ENCODE measurements around the gene PPP2R5B.
A peak's percentile ranks its signal among the peaks of the same experiment; 100 is the strongest.

The PPP2R5B gene

GRCh38 chr11:64908766-64909165 lies 15.7 kb upstream of the PPP2R5B start:
- DNase-seq (ENCODE audit: low read depth) = no peak

GRCh38 chr11:64909653-64910343 lies 14.7 kb upstream of the PPP2R5B start:
- no peak for DNase-seq (ENCODE audit: low read depth)

DNA sequence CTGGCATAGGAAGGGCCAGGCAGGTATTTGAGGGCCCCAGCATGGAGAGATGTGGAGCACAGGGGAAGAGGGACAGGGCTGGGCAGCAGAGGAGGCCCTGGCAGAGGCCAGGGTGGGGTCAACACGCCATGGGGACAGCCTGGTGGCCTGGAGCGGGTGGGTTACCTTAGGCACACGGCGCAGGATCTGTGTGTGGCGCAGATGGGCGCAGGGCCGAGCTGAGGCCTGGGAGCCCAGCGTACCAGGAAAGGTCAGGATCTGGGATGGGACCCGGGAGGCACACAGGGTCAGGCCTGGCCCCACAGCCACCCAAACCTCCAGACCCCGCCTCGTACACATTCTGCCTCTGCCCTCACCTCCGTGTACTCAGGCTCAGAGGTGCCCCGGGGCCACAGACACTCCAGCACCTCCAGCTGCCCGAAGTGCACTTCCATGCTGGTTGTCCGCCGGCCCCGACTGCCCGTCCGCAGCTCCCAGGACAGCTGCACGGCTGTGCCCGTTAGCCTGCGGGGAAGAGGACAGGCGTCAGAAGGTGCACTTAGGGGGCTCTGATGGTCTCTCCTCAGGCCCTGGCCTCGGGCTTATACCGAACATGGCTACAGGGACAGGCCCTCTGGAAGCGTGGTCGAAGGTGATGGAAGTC lies 13.9 kb upstream of the PPP2R5B start:
- no peak for DNase-seq (ENCODE audit: low read depth)

GRCh38 chr11:64911142-64911541 lies 13.3 kb upstream of the PPP2R5B start:
- no peak for DNase-seq (ENCODE audit: low read depth)

DNA sequence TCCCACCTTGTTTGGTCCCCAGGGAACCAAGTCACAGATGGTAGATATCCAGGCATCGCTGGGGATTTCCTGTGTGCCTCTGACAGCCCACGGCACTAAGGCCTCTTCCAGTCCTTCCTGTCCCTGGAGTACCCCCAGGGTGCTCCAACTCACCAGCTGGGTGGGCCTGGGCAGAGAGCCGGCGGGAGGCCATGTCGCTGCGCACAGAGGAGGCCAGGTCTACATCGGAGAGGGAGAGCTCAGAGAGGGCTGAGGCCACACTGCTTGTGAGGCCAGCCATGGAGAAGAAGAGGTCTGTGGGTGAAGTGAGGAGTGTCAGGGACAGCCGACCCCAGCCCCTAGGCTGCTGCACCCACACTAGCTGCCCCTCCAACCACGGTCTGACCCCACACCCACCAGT lies 12.8 kb upstream of the PPP2R5B start:
- DNase-seq (ENCODE audit: low read depth) = no peak

GRCh38 chr11:64913171-64913727 lies 11.2 kb upstream of the PPP2R5B start:
- no peak for DNase-seq (ENCODE audit: low read depth)

- no peak for DNase-seq (ENCODE audit: low read depth)
These were observed 10.4 kb upstream of the PPP2R5B start for GRCh38 chr11:64914123-64914522.

DNA sequence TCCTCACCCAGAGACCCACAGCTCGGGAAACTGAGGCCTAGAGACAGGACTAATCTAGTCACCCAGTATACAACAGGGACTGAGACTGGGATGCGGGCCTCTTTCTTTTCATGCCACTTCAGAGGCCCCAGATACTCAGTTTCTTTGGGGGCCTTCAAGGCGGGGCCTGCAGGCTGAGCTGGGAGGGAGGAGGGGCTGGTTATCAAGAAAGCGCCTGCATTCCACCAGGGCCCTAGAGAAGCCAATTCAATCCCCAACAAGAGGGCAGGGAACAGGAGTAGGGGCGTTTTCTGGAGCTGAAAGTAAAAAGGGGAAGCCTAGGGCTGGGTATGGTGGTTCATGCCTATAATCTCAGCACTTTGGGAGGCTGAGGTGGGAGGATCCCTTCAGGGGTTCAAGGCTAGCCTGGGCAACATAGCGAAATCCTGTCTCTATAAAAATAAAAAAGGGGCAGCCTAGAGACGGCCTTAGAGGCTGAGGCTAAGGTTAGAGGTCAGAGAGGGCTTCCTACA lies 9.1 kb upstream of the PPP2R5B start:
- DNase-seq (ENCODE audit: low read depth) = no peak

GRCh38 chr11:64916040-64916774 lies 8.3 kb upstream of the PPP2R5B start:
- peak; percentile 70 for DNase-seq (ENCODE audit: low read depth)

DNA sequence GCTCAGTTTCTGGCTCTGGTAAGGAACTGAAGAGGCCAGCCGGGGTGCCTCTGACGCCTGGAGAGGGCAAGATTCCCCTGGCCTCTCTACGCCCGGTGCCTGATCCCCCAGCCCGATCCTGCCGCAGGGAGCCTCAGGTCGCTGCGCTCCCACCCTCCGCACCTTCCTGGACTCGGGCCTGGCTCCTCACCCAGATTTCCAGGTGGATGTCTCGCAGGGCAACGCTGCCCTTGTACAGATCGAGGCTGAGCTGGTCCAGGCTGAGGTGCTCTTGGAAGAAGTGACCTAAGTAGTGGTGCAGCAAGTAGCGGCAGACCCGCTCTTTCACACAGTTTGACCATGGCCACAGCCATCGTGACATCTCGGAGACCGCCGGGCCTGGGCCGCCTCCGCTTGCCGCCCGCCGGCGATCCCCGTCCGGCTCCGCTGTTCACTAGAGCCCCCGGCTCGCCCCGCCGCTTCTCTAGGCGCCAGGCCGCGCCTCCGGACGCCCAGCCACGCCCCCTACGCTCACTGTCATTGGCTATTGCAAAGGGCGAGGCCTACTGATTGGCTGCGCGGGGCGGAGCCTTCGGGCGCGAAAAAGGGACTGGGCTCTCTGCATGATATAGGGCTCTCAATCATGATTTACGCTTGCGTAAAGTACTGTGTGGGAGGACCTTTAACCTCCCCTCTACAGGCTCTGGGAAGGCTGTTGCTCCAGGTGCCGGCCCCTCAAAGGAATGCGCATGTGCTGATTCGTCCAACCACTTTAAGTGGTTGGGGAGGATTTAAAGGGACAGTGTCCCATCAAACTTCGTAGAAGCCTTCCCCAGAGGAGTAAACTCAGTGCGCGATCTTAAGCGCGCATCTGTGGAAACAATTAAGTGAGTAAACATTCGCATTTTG lies 7.5 kb upstream of the PPP2R5B start, which contains the start of gene ATG2A:
Gene ATG2A (minus strand): TSS at position 435 of the 888 bp plus-strand sequence. CDS start 74 bp downstream, at position 361.
- DNase-seq (ENCODE audit: low read depth) = peak; percentile 100

- DNase-seq (ENCODE audit: low read depth) = no peak
These were observed 6.9 kb upstream of the PPP2R5B start for GRCh38 chr11:64917663-64917995.

- peak; percentile 55 for DNase-seq (ENCODE audit: low read depth)
These were observed 6.5 kb upstream of the PPP2R5B start for GRCh38 chr11:64918017-64918416.

- no peak for DNase-seq (ENCODE audit: low read depth)
These were observed 4.9 kb upstream of the PPP2R5B start for GRCh38 chr11:64919627-64920026.

GRCh38 chr11:64920124-64920523 lies 4.4 kb upstream of the PPP2R5B start:
- no peak for DNase-seq (ENCODE audit: low read depth)

GRCh38 chr11:64921384-64921783 lies 3.1 kb upstream of the PPP2R5B start:
- no peak for DNase-seq (ENCODE audit: low read depth)

GRCh38 chr11:64923151-64923661 lies 1.3 kb upstream of the PPP2R5B start:
- DNase-seq (ENCODE audit: low read depth) = no peak

GRCh38 chr11:64924910-64925284 lies 408 bp downstream of the PPP2R5B start:
- DNase-seq (ENCODE audit: low read depth) = no peak

DNA sequence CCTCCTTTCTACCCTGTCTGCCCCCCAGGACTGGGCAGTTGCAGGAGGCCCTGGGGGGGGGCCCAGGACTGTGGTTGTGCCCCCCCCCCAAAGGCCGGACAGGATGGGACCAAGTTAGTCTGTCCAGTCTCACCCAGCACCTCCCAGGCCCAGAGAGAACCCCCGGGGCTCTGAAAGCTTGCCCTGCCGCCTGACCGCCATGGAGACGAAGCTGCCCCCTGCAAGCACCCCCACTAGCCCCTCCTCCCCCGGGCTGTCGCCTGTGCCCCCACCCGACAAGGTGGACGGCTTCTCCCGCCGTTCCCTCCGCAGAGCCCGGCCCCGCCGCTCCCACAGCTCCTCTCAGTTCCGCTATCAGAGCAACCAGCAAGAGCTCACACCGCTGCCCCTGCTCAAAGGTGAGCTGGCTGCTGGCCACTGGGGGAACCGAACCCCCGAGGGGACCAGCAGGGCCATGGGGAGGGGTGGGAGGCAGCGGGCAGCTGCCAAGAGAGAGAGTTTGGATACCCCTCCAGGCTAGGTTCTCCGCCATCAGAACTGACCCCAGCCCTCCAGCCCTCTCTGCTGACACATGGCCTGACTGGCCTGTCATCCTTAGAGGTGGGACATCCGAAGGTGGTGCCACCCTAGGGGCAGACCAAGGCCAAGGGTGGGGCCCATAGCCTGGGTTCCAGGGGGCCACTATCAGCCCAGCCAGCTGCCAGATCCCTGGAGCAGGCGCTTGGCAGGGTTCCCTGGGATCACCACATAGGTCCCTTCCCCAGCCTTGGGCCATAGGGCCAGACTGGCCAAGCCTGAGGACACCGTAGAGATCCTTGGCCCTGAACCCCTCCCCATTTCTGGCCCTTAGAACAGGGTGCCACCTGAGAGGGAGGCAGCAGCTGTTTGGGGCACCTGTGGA lies 1.3 kb downstream of the PPP2R5B start:
- DNase-seq (ENCODE audit: low read depth) = no peak

DNA sequence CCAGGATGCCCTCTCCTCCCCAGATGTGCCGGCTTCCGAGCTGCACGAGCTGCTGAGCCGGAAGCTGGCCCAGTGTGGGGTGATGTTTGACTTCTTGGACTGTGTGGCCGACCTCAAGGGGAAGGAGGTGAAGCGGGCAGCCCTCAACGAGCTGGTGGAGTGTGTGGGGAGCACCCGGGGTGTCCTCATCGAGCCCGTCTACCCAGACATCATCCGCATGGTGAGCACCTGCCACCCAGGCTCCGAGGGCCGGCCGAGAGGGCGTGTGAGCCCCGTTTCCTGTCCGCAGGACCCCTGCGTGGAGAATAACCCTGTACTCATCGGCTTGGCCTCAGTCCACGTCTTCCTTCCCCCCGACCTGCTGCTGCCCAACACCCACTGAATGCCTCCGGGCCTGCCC lies 2.2 kb downstream of the PPP2R5B start:
- no peak for DNase-seq (ENCODE audit: low read depth)

DNA sequence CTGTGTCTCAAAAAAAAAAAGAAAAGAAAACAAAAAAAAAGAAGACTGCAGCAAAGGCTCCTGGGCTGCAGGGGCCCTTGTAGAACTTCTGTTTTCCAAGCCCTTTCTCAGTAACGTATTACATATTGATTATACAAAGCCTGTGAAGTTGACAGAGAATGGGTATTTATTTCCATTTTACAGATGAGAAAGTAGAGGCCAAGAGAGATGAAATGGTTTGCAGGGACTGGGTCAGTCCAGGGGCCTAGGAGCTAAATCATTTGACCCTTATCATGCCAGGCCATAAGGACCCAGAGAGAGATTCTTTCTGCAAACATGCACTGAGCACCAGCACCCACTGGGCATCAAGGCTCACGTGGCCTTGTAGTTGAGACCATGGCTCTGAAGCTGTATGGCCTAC lies 4.5 kb downstream of the PPP2R5B start:
- DNase-seq (ENCODE audit: low read depth) = no peak

Measured in amniotic epithelial cell (primary cell).